ENCODE measurements around the gene CCL19. TPM values are rescaled to one million over a fixed set of nuclear protein-coding genes. Genes with fewer than 3 reads are reported as not detected.

CCL19 gene
- total RNA-seq, 1 experiment from 2014 or later: not detected

GRCh38 chr9:34642679-34643078, 48.4 kb downstream of the CCL19 start:
- Histone ChIP-seq H3K9me3 (no peaks in the 10 kb centered on the region), H3K4me3 (ENCODE audit: low read depth, low read length) (no peak overlapping the region), H3K36me3 (ENCODE audit: control insufficient read depth, insufficient read depth, low read length) (no peaks in the 10 kb centered on the region), H3K4me1 (peaks cover 28% of the 10 kb centered on the region), H3K27me3 (replicated peaks; ENCODE audit: control insufficient read depth, insufficient read depth, low read length) (no peaks in the 10 kb centered on the region)
- Mint-ChIP-seq H3K36me3 (ENCODE audit: insufficient read depth, unreplicated experiment) (peaks cover 6% of the 10 kb centered on the region), H3K4me1 (ENCODE audit: low read depth, unreplicated experiment) (peaks cover 23% of the 10 kb centered on the region), H3K4me3 (ENCODE audit: unreplicated experiment) (no peak overlapping the region), H3K27ac (ENCODE audit: unreplicated experiment) (no peak overlapping the region), H3K9me3 (ENCODE audit: unreplicated experiment) (no peaks in the 10 kb centered on the region), H3K27me3 (ENCODE audit: insufficient read depth, unreplicated experiment) (no peaks in the 10 kb centered on the region)
- POLR2A ChIA-PET: no interaction called here
- CTCF ChIA-PET: interaction anchor here (1.0 to 1.2 kb wide), 2 partner anchors 9 kb away, joined by 3 to 5 read pairs; partner anchors contain the start of gene IL11RA
- DNase-seq: no peak
- no TSS peak for BruUV-seq (replicated peaks)
- no peak for TF ChIP-seq CTCF (IDR thresholded peaks at IDR 0.05; ENCODE audit: insufficient read depth in 1 of 2, low read depth in 1 of 2, low read length in 1 of 2, severe bottlenecking in 1 of 2, unreplicated experiment in 1 of 2)
- intact Hi-C loops (cut with micrococcal nuclease; ENCODE audit: unreplicated experiment): no loop called here

Other genes with a start within 250 kb of the CCL19 start
- gene FAM219A, start 232.7 kb downstream of the CCL19 start, total RNA-seq (2022): 13.4 and 14.7 TPM in 2 replicates
- 0.52 and 0.67 TPM in 2 replicates for gene DNAI1, start 232.5 kb downstream of the CCL19 start, total RNA-seq (2022)
- gene ENHO, start 168.3 kb downstream of the CCL19 start, total RNA-seq (2022): 1.00 and 2.1 TPM in 2 replicates
- 0.26 and 0.39 TPM in 2 replicates for gene CNTFR, start 101.6 kb downstream of the CCL19 start, total RNA-seq (2022)
- 26.2 and 27.4 TPM in 2 replicates for gene RPP25L, start 79.2 kb downstream of the CCL19 start, total RNA-seq (2022)
- gene DCTN3, start 70.8 kb downstream of the CCL19 start, total RNA-seq (2022): 66.1 and 70.0 TPM in 2 replicates
- gene ARID3C, start 62.2 kb downstream of the CCL19 start, total RNA-seq (2022): not detected in 2 replicates
- 102 and 103 TPM in 2 replicates for gene SIGMAR1, start 53.5 kb downstream of the CCL19 start, total RNA-seq (2022)
- gene GALT, start 44.6 kb downstream of the CCL19 start, total RNA-seq (2022): 50.1 and 52.0 TPM in 2 replicates
- 5.6 and 7.1 TPM in 2 replicates for gene IL11RA, start 39.1 kb downstream of the CCL19 start, total RNA-seq (2022)
- not detected in 2 replicates for gene CCL27, start 28.6 kb downstream of the CCL19 start, total RNA-seq (2022)
- not detected in 2 replicates for gene CCL21, start 18.9 kb upstream of the CCL19 start, total RNA-seq (2022)

All from Caco-2 (cell line).